ENCODE data around the gene TBC1D22A.

- no peak for TF ChIP-seq POLR2AphosphoS5 (IDR thresholded peaks at IDR 0.05)
- no peak for TF ChIP-seq POLR2A (IDR thresholded peaks at IDR 0.05)
Observed at GRCh38 chr22:47199261-47199978, 437.0 kb downstream of the TBC1D22A start.

Measured in transverse colon (tissue), 3 donors.